HepG2 (cell line): Measurements from ENCODE around the gene PDLIM4. TPM values are rescaled to one million over a fixed set of nuclear protein-coding genes. Genes with fewer than 3 reads are reported as not detected.

Experiments
- ATAC-seq: fragments of 200-7000 bp; cut with Tn5 transposase; 3 replicates; pipeline ENCODE4 v1.9.1; 2020; ENCODE audit warnings: mild to moderate bottlenecking, moderate library complexity
- BruUV-seq: library from RNA; stranded (reverse); fragments of 400-500 nt; replicated peaks from 2 replicates; lab custom pipeline; 2021; lab: Mats Ljungman, UMichigan
- CTCF ChIA-PET: fragments of 300-600 bp; formaldehyde crosslinking; extraction: SDS; loops from one replicate; lab custom pipeline; 2021; ENCODE audit warnings: low total read pairs, inconsistent platforms, low intra/inter-chr PET ratio; lab: Yijun Ruan, JAX
- POLR2A ChIA-PET: fragments of 350-600 bp; sonication (Branson Sonifier 250); formaldehyde crosslinking; loops from one replicate; lab custom pipeline; 2020; ENCODE audit warnings: antibody characterized with exemption, inconsistent platforms; lab: Yijun Ruan, JAX
- DNase-seq: peaks from one replicate; pipeline ENCODE4 v3.0.0-alpha.2; 2015; ENCODE audit warnings: low spot score
- FAIRE-seq: peaks from 3 replicates; lab custom pipeline; 2011; peaks lifted over from hg19 to GRCh38; lab: Jason Lieb, UNC
- H2AFZ ChIP-seq: one replicate; pipeline ENCODE4 v1.6.1; 2011; ENCODE audit warnings: low read length, inconsistent platforms
- H3K27ac ChIP-seq: fragments of 300-600 bp; 3 replicates; pipeline ENCODE4 v1.8.0; 2011; ENCODE audit warnings: mixed run types, mild to moderate bottlenecking, mixed read lengths, low read length, inconsistent platforms; ENCODE audit not compliant: insufficient read depth; ENCODE audit errors: extremely low read length
- H3K27me3 ChIP-seq, 2 experiments: fragments of 200-600 bp in 1 of 2; 2 replicates in 1 of 2; 3 replicates in 1 of 2; pipeline versions ENCODE4 v1.6.0 to v1.8.0; 2011; ENCODE audit warnings: low read length in 2 of 2, mild to moderate bottlenecking in 2 of 2, moderate library complexity in 2 of 2, inconsistent platforms in 1 of 2; ENCODE audit not compliant: insufficient read depth in 2 of 2, control insufficient read depth in 1 of 2
- H3K36me3 ChIP-seq, 2 experiments: fragments of 200-600 bp in 1 of 2; replicated peaks in 1 of 2; 2 replicates in 1 of 2; 3 replicates in 1 of 2; pipeline versions ENCODE4 v1.5.1 to v1.8.0; 2011; ENCODE audit warnings: low read length in 2 of 2, inconsistent platforms in 1 of 2; ENCODE audit not compliant: insufficient read depth in 2 of 2, control insufficient read depth in 1 of 2
- H3K4me1 ChIP-seq: 2 replicates; pipeline ENCODE4 v1.5.1; 2012; ENCODE audit warnings: low read length, inconsistent platforms; ENCODE audit not compliant: insufficient read depth
- H3K4me2 ChIP-seq: 2 replicates; pipeline ENCODE4 v1.6.0; 2011; ENCODE audit warnings: low read depth, low read length, inconsistent platforms
- H3K4me3 ChIP-seq, 3 experiments: fragments of 200-600 bp in 1 of 3; sonication (generic), shearing (Covaris generic) in 1 of 3; replicated peaks in 1 of 3; 2 replicates each; pipeline ENCODE4 v1.5.1; 2011 to 2016; ENCODE audit warnings: low read length in 3 of 3, inconsistent platforms in 2 of 3, low read depth in 2 of 3, mild to moderate bottlenecking in 2 of 3, control low read depth in 1 of 3, mixed read lengths in 1 of 3; ENCODE audit not compliant: insufficient read depth in 1 of 3
- H3K79me2 ChIP-seq: one replicate; pipeline ENCODE4 v1.6.1; 2011; ENCODE audit warnings: low read length, inconsistent platforms; ENCODE audit not compliant: insufficient read depth
- H3K9ac ChIP-seq: 2 replicates; pipeline ENCODE4 v1.6.0; 2011; ENCODE audit warnings: mild to moderate bottlenecking, low read depth, low read length, inconsistent platforms; ENCODE audit not compliant: insufficient read depth
- H3K9me3 ChIP-seq: 2 replicates; pipeline ENCODE4 v1.5.1; 2012; ENCODE audit warnings: mild to moderate bottlenecking, low read length
- H4K20me1 ChIP-seq: 2 replicates; pipeline ENCODE4 v1.6.0; 2011; ENCODE audit warnings: inconsistent platforms, mild to moderate bottlenecking, low read length, moderate library complexity; ENCODE audit not compliant: insufficient read depth
- ATF4 ChIP-seq, 2 experiments: fragments of 450-650 bp in 1 of 2; sonication (generic) in 1 of 2; formaldehyde crosslinking; IDR thresholded peaks; 2 replicates each; pipeline versions ENCODE4 v1.5.0 to v1.8.0; 2020 to 2022; ENCODE audit warnings: mild to moderate bottlenecking in 1 of 2, missing genetic modification reagents in 1 of 2
- HMGXB3 ChIP-seq: sonication (generic); formaldehyde crosslinking; IDR thresholded peaks from 2 replicates; pipeline ENCODE4 v1.4.0; 2020; ENCODE audit warnings: missing genetic modification reagents, borderline replicate concordance
- JUNB ChIP-seq: sonication (generic); formaldehyde crosslinking; IDR thresholded peaks from 2 replicates; pipeline ENCODE4 v1.8.0; 2022; ENCODE audit warnings: missing genetic modification reagents, mild to moderate bottlenecking, borderline replicate concordance
- KLF13 ChIP-seq: sonication (generic); formaldehyde crosslinking; IDR thresholded peaks from 2 replicates; pipeline ENCODE4 v1.4.0; 2020; ENCODE audit warnings: mild to moderate bottlenecking, missing genetic modification reagents
- NR2F6 ChIP-seq, 2 experiments: IDR thresholded peaks; 2 replicates each; pipeline ENCODE4 v1.6.1; 2016; ENCODE audit warnings: antibody characterized with exemption in 1 of 2, mild to moderate bottlenecking in 1 of 2
- SOX5 ChIP-seq: IDR thresholded peaks from 2 replicates; pipeline ENCODE4 v1.6.1; 2016; ENCODE audit warnings: borderline replicate concordance
- SSRP1 ChIP-seq: IDR thresholded peaks from 2 replicates; pipeline ENCODE4 v1.6.1; 2016; ENCODE audit warnings: control low read depth
- STAG1 ChIP-seq: sonication (generic); formaldehyde crosslinking; IDR thresholded peaks from 2 replicates; pipeline ENCODE4 v1.4.0; 2020; ENCODE audit warnings: missing genetic modification reagents
- ZNF564 ChIP-seq: sonication (generic); formaldehyde crosslinking; IDR thresholded peaks from 2 replicates; pipeline ENCODE4 v1.8.1; 2023; ENCODE audit warnings: mild to moderate bottlenecking, missing genetic modification reagents
- ZNF569 ChIP-seq: sonication (generic); formaldehyde crosslinking; IDR thresholded peaks from 2 replicates; pipeline ENCODE4 v1.5.0; 2020; ENCODE audit warnings: mild to moderate bottlenecking, missing genetic modification reagents, moderate library complexity, borderline replicate concordance
- ZNF749 ChIP-seq: sonication (generic); formaldehyde crosslinking; IDR thresholded peaks from 2 replicates; pipeline ENCODE4 v1.8.0; 2022; ENCODE audit warnings: mild to moderate bottlenecking, missing genetic modification reagents, moderate library complexity, borderline replicate concordance
- ZNF761 ChIP-seq: sonication (generic); formaldehyde crosslinking; conservative IDR thresholded peaks from 2 replicates; pipeline ENCODE4 v1.4.0; 2020; ENCODE audit warnings: mild to moderate bottlenecking, missing genetic modification reagents
- WGBS: methylation state at CpG from one replicate; pipeline ENCODE4 v1.1.6; 2017; ENCODE audit warnings: low lambda C conversion rate; 5-methylcytosine and 5-hydroxymethylcytosine counted together
- in situ Hi-C: cut with HindIII; loops from 2 replicates; pipeline ENCODE4 v1.10.0; 2017; ENCODE audit warnings: low pct_unique_long_range_greater_than_20kb; ENCODE audit not compliant: extremely low pct_ligation_motif_present
- intact Hi-C: fragments of 100-400 bp; cut with micrococcal nuclease; formaldehyde crosslinking; loops from one replicate; pipeline ENCODE4 v1.10.0; 2022; ENCODE audit not compliant: unreplicated experiment
- polyA plus RNA-seq, 8 experiments: library from polyadenylated mRNA; depleted of rRNA in 3 of 8; stranded (reverse) in 7 of 8; unstranded in 1 of 8; fragments of >200 nt; fragmentation: Illumina TruSeq in 4 of 8; extraction: Trizol in 4 of 8; gene quantifications; 2 replicates each; pipeline versions ENCODE4 v1.2.1 to v1.2.3, GENCODE V29; 2011 to 2016; ENCODE audit warnings: low read depth in 4 of 8, missing spikeins in 1 of 8, mixed read lengths in 1 of 8; ENCODE audit not compliant: insufficient read depth in 1 of 8
- total RNA-seq, 5 experiments: library from RNA; depleted of rRNA; stranded (reverse); fragments of >200 nt; fragmentation: Illumina TruSeq; extraction: Trizol; gene quantifications; 2 replicates each; pipeline ENCODE4 v1.2.3, GENCODE V29; 2016; ENCODE audit warnings: low read depth in 1 of 5
- TF ChIP-seq, protein P1 (sequence below): sonication (generic); formaldehyde crosslinking; IDR thresholded peaks from 2 replicates; pipeline ENCODE4 v1.5.1; 2020; ENCODE audit warnings: mild to moderate bottlenecking, missing genetic modification reagents, moderate library complexity
- TF ChIP-seq, protein P2 (sequence below), 2 experiments: sonication (generic) in 1 of 2; formaldehyde crosslinking in 1 of 2; IDR thresholded peaks; 2 replicates each; pipeline versions ENCODE4 v1.4.0 to v1.6.1; 2018 to 2020; ENCODE audit warnings: missing genetic modification reagents in 2 of 2, borderline replicate concordance in 1 of 2, low read depth in 1 of 2, mild to moderate bottlenecking in 1 of 2, missing biosample characterization in 1 of 2

Gene PDLIM4
- total and polyA plus RNA-seq, 2 of the 13 experiments (the other 11 are each of a cell fraction or from before 2014, with no cell fraction given), result 1.1 to 2.3 TPM

DNA sequence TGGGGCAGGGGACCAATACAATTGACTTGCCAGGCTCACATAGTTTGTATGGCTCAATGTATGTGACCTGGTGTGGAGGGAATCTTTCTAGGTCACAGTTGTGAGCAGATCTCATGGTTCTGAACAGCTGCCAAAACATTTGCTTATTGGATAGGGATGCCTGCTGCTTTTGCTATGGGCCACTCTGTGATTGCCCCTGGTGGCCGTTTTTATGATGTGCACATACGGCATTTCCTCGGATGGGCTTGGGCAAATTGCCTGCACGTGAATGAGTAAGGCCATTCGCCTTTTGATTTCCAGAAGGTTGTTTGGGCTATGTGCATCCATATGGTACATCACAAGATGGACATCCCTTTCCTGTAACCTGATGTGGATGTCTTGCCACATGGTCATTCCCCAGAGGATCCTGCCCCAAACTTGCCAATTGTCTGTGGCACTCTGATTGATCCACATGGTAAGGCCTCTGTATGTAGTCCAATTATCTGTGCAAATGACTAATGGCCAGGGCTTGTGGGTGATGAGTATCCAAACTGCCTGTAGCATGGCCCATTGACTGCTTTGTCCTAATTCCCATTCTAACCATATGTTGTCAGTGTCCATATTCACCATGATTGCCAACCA lies 26.0 kb downstream of the PDLIM4 start:
- peak; percentile 43 for DNase-seq
- CTCF ChIA-PET, result interaction anchor here (1.9 kb wide), 2 partner anchors 11 to 45 kb away, joined by 7 to 8 read pairs; no protein-coding TSS in a partner anchor
- Histone ChIP-seq H3K4me2 (no peak overlapping the region), H3K79me2 (no peaks in the 10 kb centered on the region), H3K4me1 (peaks cover 9% of the 10 kb centered on the region), H3K36me3 (no peaks in the 10 kb centered on the region), H2AFZ (no peak overlapping the region), H3K27ac (no peak overlapping the region), H3K9ac (no peak overlapping the region), H3K9me3 (no peaks in the 10 kb centered on the region), H4K20me1 (no peaks in the 10 kb centered on the region), H3K4me3 (no peak overlapping the region), H3K27me3 (no peaks in the 10 kb centered on the region)
- peak; percentile 77 for FAIRE-seq
- BruUV-seq, result no TSS peak
- intact Hi-C loops (no loop called here), in situ Hi-C loops (no loop called here)
- POLR2A ChIA-PET, result interaction anchor here (2.9 kb wide), 1 partner anchor 10 kb away, joined by 14 read pairs; the partner anchor contains the start of gene SLC22A4
- ATAC-seq, result peak; percentile 87
- no CpG with 5 or more reads among the region's 5 CpGs for WGBS
- no peak for TF ChIP-seq ZNF761 (CRISPR knock-in tag)
- TF ChIP-seq HMGXB3 (CRISPR knock-in tag), result no peak
- TF ChIP-seq ZNF564 (CRISPR knock-in tag), result no peak
- TF ChIP-seq, protein P1, sequence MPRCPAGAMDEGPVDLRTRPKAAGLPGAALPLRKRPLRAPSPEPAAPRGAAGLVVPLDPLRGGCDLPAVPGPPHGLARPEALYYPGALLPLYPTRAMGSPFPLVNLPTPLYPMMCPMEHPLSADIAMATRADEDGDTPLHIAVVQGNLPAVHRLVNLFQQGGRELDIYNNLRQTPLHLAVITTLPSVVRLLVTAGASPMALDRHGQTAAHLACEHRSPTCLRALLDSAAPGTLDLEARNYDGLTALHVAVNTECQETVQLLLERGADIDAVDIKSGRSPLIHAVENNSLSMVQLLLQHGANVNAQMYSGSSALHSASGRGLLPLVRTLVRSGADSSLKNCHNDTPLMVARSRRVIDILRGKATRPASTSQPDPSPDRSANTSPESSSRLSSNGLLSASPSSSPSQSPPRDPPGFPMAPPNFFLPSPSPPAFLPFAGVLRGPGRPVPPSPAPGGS (CRISPR knock-in tag), result no peak
- TF ChIP-seq, protein P2, sequence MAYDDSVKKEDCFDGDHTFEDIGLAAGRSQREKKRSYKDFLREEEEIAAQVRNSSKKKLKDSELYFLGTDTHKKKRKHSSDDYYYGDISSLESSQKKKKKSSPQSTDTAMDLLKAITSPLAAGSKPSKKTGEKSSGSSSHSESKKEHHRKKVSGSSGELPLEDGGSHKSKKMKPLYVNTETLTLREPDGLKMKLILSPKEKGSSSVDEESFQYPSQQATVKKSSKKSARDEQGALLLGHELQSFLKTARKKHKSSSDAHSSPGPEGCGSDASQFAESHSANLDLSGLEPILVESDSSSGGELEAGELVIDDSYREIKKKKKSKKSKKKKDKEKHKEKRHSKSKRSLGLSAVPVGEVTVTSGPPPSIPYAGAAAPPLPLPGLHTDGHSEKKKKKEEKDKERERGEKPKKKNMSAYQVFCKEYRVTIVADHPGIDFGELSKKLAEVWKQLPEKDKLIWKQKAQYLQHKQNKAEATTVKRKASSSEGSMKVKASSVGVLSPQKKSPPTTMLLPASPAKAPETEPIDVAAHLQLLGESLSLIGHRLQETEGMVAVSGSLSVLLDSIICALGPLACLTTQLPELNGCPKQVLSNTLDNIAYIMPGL (CRISPR knock-in tag; IDR thresholded peaks at IDR 0.05; ENCODE audit: borderline replicate concordance in 1 of 2, low read depth in 1 of 2), result no peak
- no peak for TF ChIP-seq NR2F6 (IDR thresholded peaks at IDR 0.05)
- no peak for TF ChIP-seq NR2F6 (CRISPR knock-in tag; IDR thresholded peaks at IDR 0.05)
- no peak for TF ChIP-seq ZNF749 (CRISPR knock-in tag)
- no peak for TF ChIP-seq JUNB (CRISPR knock-in tag)
- no peak for TF ChIP-seq ZNF569 (CRISPR knock-in tag)
- TF ChIP-seq SSRP1, result no peak
- peak; percentile 58 for TF ChIP-seq STAG1 (CRISPR knock-in tag)
- no peak for TF ChIP-seq KLF13
- no peak for TF ChIP-seq ATF4 (CRISPR knock-in tag; IDR thresholded peaks at IDR 0.05)
- no peak for TF ChIP-seq SOX5
